ENCODE results near the gene EGLN1.

Gene EGLN1

DNA sequence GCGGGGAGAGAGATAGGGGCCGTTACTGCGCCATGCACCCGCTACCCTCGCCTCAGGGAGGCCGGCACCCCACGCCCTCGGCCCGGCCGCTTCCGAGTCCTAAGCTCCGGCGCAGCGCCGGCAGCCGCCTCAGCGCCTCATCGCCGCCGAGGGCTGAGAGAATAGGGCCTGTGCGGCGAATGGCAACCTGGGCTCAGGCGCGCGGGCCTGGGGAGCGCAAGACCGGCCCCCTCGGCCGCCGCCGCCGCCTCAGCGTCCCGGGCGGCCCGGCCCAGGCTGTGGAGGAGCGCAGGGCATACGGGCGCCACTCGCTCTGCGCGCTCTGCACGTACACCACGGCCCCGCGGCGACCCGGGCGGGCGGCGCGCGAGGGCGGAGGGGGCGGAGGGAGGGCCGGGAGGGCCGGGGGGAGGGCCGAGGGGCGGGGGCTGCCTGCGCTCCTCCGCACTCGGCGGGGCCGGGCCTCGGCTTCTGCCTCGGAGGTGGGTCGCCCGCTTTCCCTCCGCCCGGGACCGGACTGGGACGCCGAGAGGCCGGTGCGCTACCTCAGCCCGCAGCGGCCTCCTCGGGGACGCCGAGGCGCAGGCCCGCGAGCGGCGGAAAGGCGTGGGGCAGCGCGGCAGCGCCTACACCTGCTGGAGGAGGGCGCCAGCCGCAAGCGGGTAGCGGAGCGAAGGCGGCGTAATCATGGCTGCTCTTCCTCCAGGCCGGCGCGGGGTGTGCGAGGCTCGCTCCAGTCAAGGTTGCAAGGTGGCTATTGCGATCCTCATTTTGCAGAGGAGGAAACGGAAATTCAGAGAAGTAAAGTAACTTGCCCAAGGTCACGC is at the start of gene EGLN1:
Gene EGLN1 (minus strand): TSS at position 317 of the 827 bp plus-strand sequence. CDS start 399 bp downstream, outside the sequence.
- TF ChIP-seq GATA2 (IDR thresholded peaks at IDR 0.05; ENCODE audit: low read depth, low read length) (peak; percentile 17; the same call in 1 of the 2 replicates), GATA3 (IDR thresholded peaks at IDR 0.05; ENCODE audit: low read depth, low read length) (no peak)

DNA sequence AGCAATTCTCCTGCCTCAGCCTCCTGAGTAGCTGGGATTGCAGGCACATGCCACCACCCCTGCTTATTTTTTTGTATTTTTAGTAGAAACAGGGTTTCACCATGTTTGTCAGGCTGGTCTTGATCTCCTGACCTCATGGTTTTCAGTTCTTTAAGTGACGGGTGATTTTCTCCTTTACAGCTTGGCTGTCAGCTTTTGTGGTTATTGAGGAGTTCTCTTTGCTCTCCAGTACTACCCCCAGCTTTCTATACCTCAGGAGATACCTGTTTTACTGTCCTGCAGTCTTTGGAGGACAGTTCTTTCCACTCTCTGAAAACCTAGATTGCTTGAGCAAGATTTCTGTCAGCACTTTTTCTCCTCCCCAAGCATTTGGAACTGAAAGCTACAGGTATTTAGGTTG is 45.9 kb upstream of the EGLN1 start:
- no peak for TF ChIP-seq GATA3 (IDR thresholded peaks at IDR 0.05; ENCODE audit: low read depth, low read length)
- TF ChIP-seq GATA2 (IDR thresholded peaks at IDR 0.05; ENCODE audit: low read depth, low read length), result no peak

DNA sequence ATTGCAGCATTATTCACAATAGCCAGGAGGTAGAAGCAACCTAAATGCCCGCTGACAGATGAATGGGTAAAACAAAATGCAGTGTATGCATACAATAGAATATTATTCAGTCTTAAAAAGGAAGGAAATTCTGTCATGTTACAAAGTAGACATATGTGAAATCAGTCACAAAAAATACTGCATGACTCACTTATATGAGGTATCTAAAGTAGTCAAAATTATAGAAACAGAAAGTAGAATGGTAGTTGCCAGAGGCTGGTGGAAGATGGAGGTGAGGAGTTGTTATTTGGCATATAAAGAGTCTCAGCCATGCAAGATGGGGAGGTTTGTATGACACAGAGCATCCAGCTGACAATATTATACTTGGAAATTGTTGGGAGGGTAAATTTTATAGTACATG is 43.0 kb upstream of the EGLN1 start:
- TF ChIP-seq GATA2 (IDR thresholded peaks at IDR 0.05; ENCODE audit: low read depth, low read length) (no peak), GATA3 (IDR thresholded peaks at IDR 0.05; ENCODE audit: low read depth, low read length) (no peak)

DNA sequence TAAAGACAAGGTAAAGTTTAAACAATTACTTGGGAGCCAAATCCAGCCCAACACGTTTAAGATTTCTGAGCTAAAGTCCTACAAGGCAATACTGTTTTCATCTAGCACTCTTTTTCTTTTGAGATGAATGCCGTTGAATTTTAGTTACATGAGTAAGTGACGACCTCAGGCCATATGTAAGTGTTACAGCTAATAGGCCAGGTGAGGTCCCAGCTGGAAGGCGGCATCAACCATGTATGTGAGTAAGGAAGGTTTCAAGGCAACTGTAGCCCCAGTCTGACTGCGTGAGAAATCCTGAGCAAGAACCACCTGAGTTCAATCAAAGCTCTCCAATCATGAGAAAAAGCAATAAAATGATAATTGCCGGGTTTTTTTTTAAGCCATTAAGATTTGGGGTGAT is 41.5 kb upstream of the EGLN1 start:
- TF ChIP-seq GATA2 (IDR thresholded peaks at IDR 0.05; ENCODE audit: low read depth, low read length) (no peak), GATA3 (IDR thresholded peaks at IDR 0.05; ENCODE audit: low read depth, low read length) (no peak)

DNA sequence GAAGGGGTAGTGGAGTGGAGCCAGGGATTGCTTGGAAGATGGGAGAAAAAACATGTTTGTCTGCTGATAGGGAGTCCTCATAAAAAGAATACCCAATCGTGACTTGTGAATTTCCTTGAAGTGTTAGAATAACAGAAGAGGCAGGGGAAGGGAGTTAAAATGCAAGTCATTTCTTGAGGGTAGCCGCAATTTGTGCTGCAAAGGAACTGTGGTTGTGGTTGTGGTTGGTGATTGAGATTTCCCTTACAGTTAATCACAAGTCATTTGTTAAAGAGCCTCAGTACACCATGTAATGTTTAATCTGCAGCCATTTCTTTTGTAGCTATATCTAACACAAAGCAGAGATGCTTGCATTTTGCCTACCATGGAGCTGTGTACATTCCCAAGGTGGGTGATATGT is 38.5 kb upstream of the EGLN1 start:
- no peak for TF ChIP-seq GATA3 (IDR thresholded peaks at IDR 0.05; ENCODE audit: low read depth, low read length)
- no peak for TF ChIP-seq GATA2 (IDR thresholded peaks at IDR 0.05; ENCODE audit: low read depth, low read length)

DNA sequence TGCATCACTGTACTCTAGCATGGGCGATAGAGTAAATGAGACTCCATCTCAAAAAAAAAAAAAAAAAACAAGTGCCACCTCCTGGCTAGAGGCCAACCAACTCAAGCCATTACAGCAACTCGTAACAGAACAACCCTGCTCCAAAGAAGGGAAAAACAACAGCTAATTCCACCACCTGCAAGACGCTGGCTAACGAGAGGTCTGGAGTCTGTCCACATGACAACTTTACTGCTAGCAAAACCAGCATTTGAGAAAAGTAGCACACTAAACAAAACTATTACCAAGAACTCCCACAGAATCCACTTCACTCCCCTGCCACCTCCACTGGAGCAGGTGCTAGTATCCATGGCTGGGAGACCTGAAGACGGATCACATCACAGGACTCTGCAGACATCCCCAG is 24.1 kb upstream of the EGLN1 start:
- TF ChIP-seq GATA2 (IDR thresholded peaks at IDR 0.05; ENCODE audit: low read depth, low read length) (no peak), GATA3 (IDR thresholded peaks at IDR 0.05; ENCODE audit: low read depth, low read length) (no peak)

DNA sequence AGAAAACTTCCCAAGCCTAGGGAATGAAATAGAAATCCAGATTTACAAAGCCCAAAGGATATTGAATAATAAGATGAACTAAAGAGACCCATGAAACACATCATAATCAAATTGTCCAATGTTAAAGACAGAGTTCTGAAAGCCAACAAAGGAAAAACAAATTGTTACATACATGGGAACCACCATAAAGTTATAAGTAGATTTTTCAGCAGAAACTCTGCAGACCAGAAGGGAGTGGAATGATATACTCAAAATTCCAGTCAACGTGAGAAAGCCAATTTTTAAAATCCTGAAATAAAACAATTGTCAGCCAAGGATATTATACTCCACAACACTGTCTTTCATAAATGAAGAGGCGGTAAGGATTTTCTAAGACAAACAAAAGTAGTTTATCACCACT is 22.0 kb upstream of the EGLN1 start:
- TF ChIP-seq GATA2 (IDR thresholded peaks at IDR 0.05; ENCODE audit: low read depth, low read length) (no peak), GATA3 (IDR thresholded peaks at IDR 0.05; ENCODE audit: low read depth, low read length) (no peak)

DNA sequence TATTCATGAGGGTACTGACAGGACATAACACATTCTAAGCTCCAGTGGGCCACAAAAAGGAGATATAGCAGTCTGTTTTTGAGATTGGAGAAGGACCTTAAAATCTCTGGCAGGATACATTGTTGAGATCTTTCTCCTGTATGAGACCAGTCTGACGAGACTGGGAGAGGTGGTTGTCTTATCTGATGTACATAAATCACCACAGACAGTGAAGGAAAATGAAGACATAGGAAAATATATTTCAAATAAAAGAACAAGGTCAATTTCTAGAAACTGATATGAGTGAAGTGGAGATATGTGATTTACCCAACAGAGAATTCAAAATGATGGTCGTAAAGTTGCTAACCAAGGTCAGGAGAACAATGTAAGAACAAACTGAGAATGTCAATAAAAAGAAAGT is 21.3 kb upstream of the EGLN1 start:
- TF ChIP-seq GATA2 (IDR thresholded peaks at IDR 0.05; ENCODE audit: low read depth, low read length) (no peak), GATA3 (IDR thresholded peaks at IDR 0.05; ENCODE audit: low read depth, low read length) (no peak)

DNA sequence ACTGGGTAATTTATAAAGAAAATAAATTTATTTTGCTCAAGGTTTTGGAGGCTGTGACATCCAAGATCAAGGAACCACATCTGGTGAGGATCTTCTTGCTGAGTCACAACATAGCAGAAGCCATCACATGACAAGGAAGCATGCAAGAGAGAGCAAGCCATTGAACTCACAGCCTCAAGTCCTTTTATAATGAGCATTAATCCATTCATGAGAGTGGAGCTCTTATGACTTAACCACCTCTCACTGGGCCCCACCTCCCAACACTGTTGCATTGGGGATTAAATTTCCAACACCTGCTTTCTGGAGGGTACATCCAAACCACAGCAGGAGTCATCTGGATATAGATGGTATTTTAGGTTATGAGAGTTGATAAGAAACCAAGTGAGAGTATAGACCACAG is 20.6 kb upstream of the EGLN1 start:
- TF ChIP-seq GATA2 (IDR thresholded peaks at IDR 0.05; ENCODE audit: low read depth, low read length), result no peak
- TF ChIP-seq GATA3 (IDR thresholded peaks at IDR 0.05; ENCODE audit: low read depth, low read length), result no peak

DNA sequence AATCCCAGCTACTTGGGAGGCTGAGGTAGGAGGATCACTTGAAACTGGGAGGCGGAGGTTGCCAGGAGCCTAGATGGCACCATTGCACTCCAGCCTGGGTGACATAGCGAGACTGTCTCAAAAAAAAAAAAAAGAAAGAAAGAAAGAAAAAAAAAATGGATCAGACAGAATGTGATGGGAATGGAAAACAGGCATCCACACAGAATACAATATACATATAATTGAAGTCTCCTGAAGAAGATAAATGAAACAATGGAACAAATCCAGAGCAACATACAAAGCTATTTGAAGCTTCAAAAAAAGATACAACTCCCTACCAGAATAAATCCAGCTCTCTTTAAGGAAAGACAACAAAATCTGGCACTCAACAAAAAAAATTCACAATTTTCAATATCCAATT is 10.9 kb upstream of the EGLN1 start:
- TF ChIP-seq GATA2 (IDR thresholded peaks at IDR 0.05; ENCODE audit: low read depth, low read length), result no peak
- no peak for TF ChIP-seq GATA3 (IDR thresholded peaks at IDR 0.05; ENCODE audit: low read depth, low read length)

DNA sequence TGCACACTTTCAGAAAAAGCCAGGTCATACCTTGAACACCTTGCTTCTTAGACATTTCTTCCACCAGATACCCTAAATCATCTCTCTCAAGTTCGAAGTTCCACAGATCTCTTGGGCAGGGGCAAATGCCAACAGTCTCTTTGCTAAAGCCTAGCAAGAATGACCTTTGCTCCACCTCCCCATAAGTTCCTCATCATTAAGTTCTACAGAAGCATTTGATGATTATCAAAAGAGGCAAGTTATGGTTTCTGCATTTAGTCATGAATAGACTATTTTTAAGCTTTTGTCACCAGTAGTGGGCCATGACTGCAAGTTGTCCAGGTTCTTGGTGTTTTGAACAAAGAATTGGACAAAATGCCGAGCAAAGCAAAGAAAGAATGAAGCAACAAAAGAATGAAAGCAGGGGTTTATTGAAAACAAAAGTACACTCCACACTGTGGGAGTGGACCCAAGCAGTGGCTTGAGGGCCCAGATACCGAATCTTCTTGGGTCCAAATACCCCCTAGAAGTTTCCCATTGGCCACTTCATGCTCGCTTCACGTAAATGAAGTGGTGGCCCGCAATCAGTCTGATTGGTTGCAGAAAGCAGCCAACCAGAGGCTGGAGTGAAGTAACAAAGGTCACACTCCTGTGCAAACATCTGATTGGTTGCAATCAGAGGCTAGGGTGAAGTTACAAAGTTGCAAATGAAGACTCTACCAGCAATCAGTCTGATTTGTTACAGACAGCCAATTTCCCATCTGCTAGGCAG is 9.8 kb upstream of the EGLN1 start:
- TF ChIP-seq GATA3 (IDR thresholded peaks at IDR 0.05; ENCODE audit: low read depth, low read length) (no peak), GATA2 (IDR thresholded peaks at IDR 0.05; ENCODE audit: low read depth, low read length) (no peak)

DNA sequence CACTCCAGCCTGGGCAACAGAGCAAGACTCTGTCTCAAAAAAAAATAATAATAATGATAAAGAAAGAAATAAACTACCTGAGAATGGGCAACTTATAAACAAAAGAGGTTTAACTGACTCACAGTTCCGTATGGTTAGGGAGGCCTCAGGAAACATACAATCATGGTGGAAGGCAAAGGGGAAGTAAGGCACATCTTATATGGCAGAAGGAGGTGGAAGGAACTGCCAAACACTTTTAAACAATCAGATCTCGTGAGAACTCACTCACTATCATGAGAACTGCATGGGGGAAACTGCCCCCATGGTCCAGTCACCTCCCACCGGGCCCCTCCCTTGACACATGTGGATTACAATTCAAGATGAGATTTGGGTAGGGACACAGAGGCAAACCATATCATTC is 6.3 kb upstream of the EGLN1 start:
- no peak for TF ChIP-seq GATA2 (IDR thresholded peaks at IDR 0.05; ENCODE audit: low read depth, low read length)
- no peak for TF ChIP-seq GATA3 (IDR thresholded peaks at IDR 0.05; ENCODE audit: low read depth, low read length)

DNA sequence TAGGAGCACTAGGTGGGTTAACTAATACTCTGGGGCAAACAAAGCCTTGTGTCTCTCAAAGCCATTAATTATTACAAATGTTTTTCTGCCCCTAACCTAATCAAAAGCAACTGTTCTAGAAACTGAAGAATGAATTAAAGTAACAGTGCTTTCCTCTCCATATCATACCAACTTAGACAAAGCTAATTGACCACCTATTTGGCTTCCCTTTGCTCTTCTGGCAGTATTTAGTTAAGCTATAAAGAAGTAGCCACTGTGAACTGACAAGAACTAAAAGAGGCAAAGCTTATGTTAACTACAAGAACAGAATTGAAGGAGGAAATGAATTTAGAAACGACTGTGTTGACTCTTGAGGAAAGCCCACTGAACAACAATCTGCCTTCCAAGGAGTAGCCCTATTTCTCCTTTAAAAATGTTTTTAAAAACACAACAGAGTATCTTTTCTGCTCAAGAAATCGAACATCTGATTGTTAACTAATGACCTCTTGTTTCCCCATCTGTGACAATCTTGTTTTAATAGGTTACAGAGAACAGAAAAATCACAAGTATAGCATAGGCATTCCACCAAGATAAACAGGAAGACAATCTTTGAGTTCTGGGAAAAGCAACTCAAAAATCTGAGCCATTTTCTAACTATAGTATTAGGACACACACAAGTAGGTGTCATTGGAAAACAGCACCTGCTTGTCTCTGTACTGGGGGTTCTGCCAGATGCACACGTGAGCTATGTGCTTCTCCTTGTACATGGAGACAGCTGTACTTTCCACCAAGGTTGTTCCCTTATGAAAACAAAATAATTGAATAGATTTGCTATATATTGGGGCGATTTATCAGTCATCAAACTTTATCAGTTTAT is 3.1 kb upstream of the EGLN1 start:
- TF ChIP-seq GATA3 (IDR thresholded peaks at IDR 0.05; ENCODE audit: low read depth, low read length) (no peak), GATA2 (IDR thresholded peaks at IDR 0.05; ENCODE audit: low read depth, low read length) (no peak)

DNA sequence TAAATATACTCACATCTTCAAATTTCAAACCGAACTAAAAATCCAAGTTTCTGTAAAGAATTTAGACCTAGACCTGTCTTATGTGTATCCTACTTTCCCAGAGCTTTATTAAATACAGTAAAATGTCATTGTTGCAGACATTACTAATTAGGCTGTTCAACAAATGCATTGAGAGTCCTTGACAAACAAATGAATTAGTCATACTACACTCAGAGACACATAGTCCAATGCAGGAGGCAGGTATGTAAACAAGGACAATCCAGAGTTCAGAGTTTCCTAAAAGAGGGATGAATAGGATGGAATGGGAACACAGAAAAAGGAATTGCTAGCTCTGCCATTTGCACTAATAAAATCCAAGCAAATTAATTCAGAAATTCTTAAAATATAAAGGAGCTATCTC is 1.6 kb upstream of the EGLN1 start:
- TF ChIP-seq GATA3 (IDR thresholded peaks at IDR 0.05; ENCODE audit: low read depth, low read length), result no peak
- no peak for TF ChIP-seq GATA2 (IDR thresholded peaks at IDR 0.05; ENCODE audit: low read depth, low read length)

All from SH-SY5Y (cell line).